CD14-positive monocyte (primary cell): ENCODE measurements around the gene ACSM5. TPM values are rescaled to one million over a fixed set of nuclear protein-coding genes. Genes with fewer than 3 reads are reported as not detected.

ENCODE experiments used
- DNase-seq, 3 donors: peaks; one replicate each; pipeline ENCODE4 v3.0.0-alpha.2; 2011 to 2022
- H2AFZ ChIP-seq: 2 replicates; pipeline ENCODE4 v1.6.0; 2012; ENCODE audit warnings: mild to moderate bottlenecking, low read depth, low read length, inconsistent platforms; ENCODE audit not compliant: insufficient read depth, poor library complexity, severe bottlenecking
- H3K27ac ChIP-seq, 2 donors: 1 replicate in 1 of 2; 2 replicates in 1 of 2; pipeline ENCODE4 v1.5.1; 2012 to 2013; ENCODE audit warnings: low read length in 2 of 2, control low read depth in 1 of 2, inconsistent platforms in 1 of 2, low read depth in 1 of 2, mild to moderate bottlenecking in 1 of 2
- H3K27me3 ChIP-seq, 2 donors: one replicate each; pipeline versions ENCODE4 v1.6.0 to v1.6.1; 2011 to 2013; ENCODE audit warnings: low read length in 2 of 2; ENCODE audit not compliant: control insufficient read depth in 2 of 2, insufficient read depth in 2 of 2
- H3K36me3 ChIP-seq, 2 donors: replicated peaks in 1 of 2; 1 replicate in 1 of 2; 2 replicates in 1 of 2; pipeline versions ENCODE4 v1.5.1 to v1.6.1; 2012 to 2013; ENCODE audit warnings: low read length in 2 of 2, control low read depth in 1 of 2, inconsistent platforms in 1 of 2, mild to moderate bottlenecking in 1 of 2; ENCODE audit not compliant: insufficient read depth in 2 of 2, control insufficient read depth in 1 of 2
- H3K4me1 ChIP-seq, 2 donors: 1 replicate in 1 of 2; 2 replicates in 1 of 2; pipeline versions ENCODE4 v1.5.1 to v1.6.1; 2012 to 2013; ENCODE audit warnings: low read length in 2 of 2, control low read depth in 1 of 2, inconsistent platforms in 1 of 2, mild to moderate bottlenecking in 1 of 2, moderate library complexity in 1 of 2; ENCODE audit not compliant: insufficient read depth in 2 of 2, control insufficient read depth in 1 of 2
- H3K4me2 ChIP-seq: replicated peaks from 2 replicates; pipeline ENCODE3; 2012; ENCODE audit warnings: low read length, moderate library complexity, mild to moderate bottlenecking; ENCODE audit not compliant: poor library complexity, severe bottlenecking; ENCODE audit errors: extremely low read depth
- H3K4me3 ChIP-seq, 3 experiments: fragments of 200-600 bp in 1 of 3; sonication (generic) in 1 of 3; replicated peaks in 1 of 3; 1 replicate in 2 of 3; 2 replicates in 1 of 3; pipeline ENCODE4 v1.5.1; 2011 to 2013; ENCODE audit warnings: low read length in 3 of 3, mild to moderate bottlenecking in 3 of 3, control low read depth in 2 of 3, low read depth in 2 of 3, inconsistent platforms in 1 of 3, moderate library complexity in 1 of 3
- H3K79me2 ChIP-seq: 2 replicates; pipeline ENCODE4 v1.6.0; 2012; ENCODE audit warnings: mild to moderate bottlenecking, control low read depth, inconsistent platforms, low read length, moderate library complexity; ENCODE audit not compliant: insufficient read depth
- H3K9ac ChIP-seq: 2 replicates; pipeline ENCODE4 v1.6.0; 2017; ENCODE audit warnings: low read length, mild to moderate bottlenecking; ENCODE audit not compliant: insufficient read depth, poor library complexity, severe bottlenecking
- H3K9me3 ChIP-seq, 2 donors: replicated peaks in 1 of 2; 1 replicate in 1 of 2; 2 replicates in 1 of 2; pipeline versions ENCODE4 v1.5.1 to v1.6.1; 2012 to 2013; ENCODE audit warnings: low read length in 2 of 2, control low read depth in 1 of 2; ENCODE audit not compliant: control insufficient read depth in 1 of 2, insufficient read depth in 1 of 2
- H4K20me1 ChIP-seq: 2 replicates; pipeline ENCODE4 v1.6.0; 2012; ENCODE audit warnings: mild to moderate bottlenecking, low read length, control low read depth, moderate library complexity; ENCODE audit not compliant: insufficient read depth
- H3K27ac Mint-ChIP-seq, 7 donors: one replicate each; pipeline ENCODE4 v1.8.0; 2020; ENCODE audit warnings: mild to moderate bottlenecking in 7 of 7, mixed read lengths in 7 of 7, moderate library complexity in 6 of 7, inconsistent platforms in 2 of 7
- H3K27me3 Mint-ChIP-seq, 3 donors: one replicate each; pipeline ENCODE4 v1.8.0; 2021 to 2022; ENCODE audit warnings: low read depth in 3 of 3, mild to moderate bottlenecking in 3 of 3, mixed read lengths in 3 of 3, moderate library complexity in 3 of 3, inconsistent platforms in 1 of 3
- H3K36me3 Mint-ChIP-seq, 2 donors: one replicate each; pipeline ENCODE4 v1.8.0; 2020; ENCODE audit warnings: mixed read lengths in 2 of 2, inconsistent platforms in 1 of 2, mild to moderate bottlenecking in 1 of 2
- H3K4me1 Mint-ChIP-seq: one replicate; pipeline ENCODE4 v1.8.0; 2020; ENCODE audit warnings: mild to moderate bottlenecking, mixed read lengths
- H3K4me3 Mint-ChIP-seq, 2 donors: one replicate each; pipeline ENCODE4 v1.8.0; 2020; ENCODE audit warnings: mild to moderate bottlenecking in 2 of 2, mixed read lengths in 2 of 2, moderate library complexity in 1 of 2
- H3K9me3 Mint-ChIP-seq, 7 donors: one replicate each; pipeline ENCODE4 v1.8.0; 2020 to 2022; ENCODE audit warnings: mixed read lengths in 7 of 7, mild to moderate bottlenecking in 6 of 7, moderate library complexity in 6 of 7, inconsistent platforms in 2 of 7
- WGBS: methylation state at CpG from one replicate; pipeline ENCODE4 v1.1.5; 2013; ENCODE audit warnings: missing lambda C conversion rate; ENCODE audit not compliant: insufficient coverage; 5-methylcytosine and 5-hydroxymethylcytosine counted together
- intact Hi-C, 2 donors: fragments of 100-400 bp; cut with micrococcal nuclease; formaldehyde crosslinking; loops; one replicate each; pipeline versions ENCODE4 v1.15.0 to v1.15.1; 2023
- polyA plus RNA-seq, 3 donors: library from polyadenylated mRNA; depleted of rRNA in 1 of 3; unstranded in 2 of 3; stranded (reverse) in 1 of 3; fragments of 300-500 nt in 2 of 3; fragments of >200 nt in 1 of 3; fragmentation: Illumina TruSeq in 2 of 3; gene quantifications; 1 replicate in 2 of 3; 2 replicates in 1 of 3; pipeline ENCODE4 v1.2.3, GENCODE V29; 2012 to 2021
- TF ChIP-seq, protein P1 (sequence below): fragments of 200-600 bp; IDR thresholded peaks from one replicate; pipeline ENCODE4 v1.8.0; 2022; ENCODE audit warnings: antibody characterized with exemption, mild to moderate bottlenecking

Gene ACSM5
- polyA plus RNA-seq, 3 donors: 0.05 to 0.33 (median 0.24) TPM

DNA sequence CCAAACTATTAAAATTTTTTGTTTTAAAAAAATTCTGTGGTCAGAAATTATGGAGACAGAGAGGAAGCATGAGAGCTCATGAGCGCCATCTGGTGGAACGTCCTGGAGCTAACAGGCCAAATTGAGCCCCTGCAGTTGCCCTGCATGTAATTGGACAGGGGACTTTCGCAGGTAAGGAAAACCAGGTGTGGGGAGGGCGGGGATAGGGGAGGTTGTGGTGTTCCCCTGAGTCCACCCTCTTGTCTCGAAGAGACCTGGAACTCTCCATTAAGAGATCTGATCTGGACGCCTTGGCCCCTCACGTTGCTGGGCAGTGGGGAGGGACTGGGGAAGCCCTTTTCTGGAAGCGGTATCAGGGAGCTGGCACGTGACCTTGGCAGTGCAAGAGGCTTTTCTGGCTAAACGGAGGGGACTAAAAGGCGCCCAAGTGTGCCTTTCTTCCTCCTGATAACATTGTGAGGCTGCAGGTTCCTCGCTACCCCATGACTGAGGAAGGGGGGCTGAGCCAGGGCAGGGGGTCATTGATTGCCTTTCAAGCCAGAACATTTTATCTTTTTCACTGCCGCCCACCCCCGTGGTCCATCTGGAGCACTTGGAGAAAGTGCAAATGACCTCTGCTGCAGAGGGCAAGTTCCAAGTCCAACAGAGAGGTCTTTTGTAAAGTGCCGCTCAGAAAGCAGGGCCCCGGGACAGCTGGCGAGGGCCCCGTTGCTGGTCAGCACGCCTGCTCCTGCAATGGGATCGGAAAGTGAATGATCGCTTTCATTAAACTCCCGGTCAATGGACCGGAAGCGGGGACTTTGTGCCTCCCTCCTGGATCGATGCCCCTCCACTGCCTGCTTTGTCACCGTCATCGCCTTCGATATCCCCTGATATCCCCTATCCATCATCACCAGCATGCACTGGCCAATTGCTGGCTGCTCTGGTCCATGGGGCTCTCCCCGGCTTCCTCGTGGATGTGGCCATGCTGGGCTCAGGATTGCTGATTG, 23.2 kb upstream of the ACSM5 start:
- Histone ChIP-seq H2AFZ (no peak overlapping the region), H3K4me1 (no peaks in the 10 kb centered on the region), H3K36me3 (no peaks in the 10 kb centered on the region), H3K4me2 (no peak overlapping the region), H3K79me2 (no peaks in the 10 kb centered on the region), H4K20me1 (no peaks in the 10 kb centered on the region), H3K4me3 (no peak overlapping the region), H3K9ac (no peak overlapping the region), H3K27ac (no peak overlapping the region), H3K9me3 (no peaks in the 10 kb centered on the region), H3K27me3 (no peaks in the 10 kb centered on the region)
- TF ChIP-seq, protein P1, sequence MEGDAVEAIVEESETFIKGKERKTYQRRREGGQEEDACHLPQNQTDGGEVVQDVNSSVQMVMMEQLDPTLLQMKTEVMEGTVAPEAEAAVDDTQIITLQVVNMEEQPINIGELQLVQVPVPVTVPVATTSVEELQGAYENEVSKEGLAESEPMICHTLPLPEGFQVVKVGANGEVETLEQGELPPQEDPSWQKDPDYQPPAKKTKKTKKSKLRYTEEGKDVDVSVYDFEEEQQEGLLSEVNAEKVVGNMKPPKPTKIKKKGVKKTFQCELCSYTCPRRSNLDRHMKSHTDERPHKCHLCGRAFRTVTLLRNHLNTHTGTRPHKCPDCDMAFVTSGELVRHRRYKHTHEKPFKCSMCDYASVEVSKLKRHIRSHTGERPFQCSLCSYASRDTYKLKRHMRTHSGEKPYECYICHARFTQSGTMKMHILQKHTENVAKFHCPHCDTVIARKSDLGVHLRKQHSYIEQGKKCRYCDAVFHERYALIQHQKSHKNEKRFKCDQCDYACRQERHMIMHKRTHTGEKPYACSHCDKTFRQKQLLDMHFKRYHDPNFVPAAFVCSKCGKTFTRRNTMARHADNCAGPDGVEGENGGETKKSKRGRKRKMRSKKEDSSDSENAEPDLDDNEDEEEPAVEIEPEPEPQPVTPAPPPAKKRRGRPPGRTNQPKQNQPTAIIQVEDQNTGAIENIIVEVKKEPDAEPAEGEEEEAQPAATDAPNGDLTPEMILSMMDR: peak; percentile 94
- 30% methylated on average over 29 of the region's 30 CpGs for WGBS
- Mint-ChIP-seq H3K4me3 (peak overlapping the region in 1 of 2 donors; percentile 43), H3K27me3 (peaks cover 9 to 29% (median 14%) of the 10 kb centered on the region in 3 donors), H3K4me1 (no peaks in the 10 kb centered on the region), H3K9me3 (no peaks in the 10 kb centered on the region), H3K27ac (no peak overlapping the region), H3K36me3 (no peaks in the 10 kb centered on the region)
- intact Hi-C loops: loop anchor here (2.0 to 10.0 kb wide), 2 partner anchors 19 to 481 kb away; partner anchors contain the start of gene PDILT (in 1 of the 2)
- peak; percentile 32 to 51 (median 49) for DNase-seq

DNA sequence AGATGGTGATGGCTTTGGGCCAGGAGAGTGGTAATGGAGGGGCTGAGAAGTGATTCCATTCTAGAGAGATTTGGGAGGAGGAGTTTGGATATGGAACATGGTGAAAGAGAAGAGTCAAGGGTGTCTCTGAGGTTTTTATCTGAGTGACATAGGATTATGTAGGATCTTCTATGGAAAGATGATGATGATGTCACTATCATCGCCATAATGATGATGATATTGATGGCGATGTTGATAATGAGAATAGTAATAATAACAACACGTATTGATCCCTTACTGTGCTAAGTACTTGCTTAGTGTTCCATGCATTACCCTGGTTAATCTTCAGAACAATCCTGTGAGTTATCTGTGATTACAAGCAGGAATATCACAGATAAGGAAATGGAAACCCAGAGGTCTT, 21.4 kb upstream of the ACSM5 start:
- intact Hi-C loops: loop anchor here (10.0 kb wide), 1 partner anchor 483 kb away; no protein-coding TSS in a partner anchor
- Histone ChIP-seq H3K4me1 (no peaks in the 10 kb centered on the region), H3K27ac (no peak overlapping the region), H2AFZ (no peak overlapping the region), H3K9ac (no peak overlapping the region), H3K9me3 (no peaks in the 10 kb centered on the region), H3K4me2 (no peak overlapping the region), H4K20me1 (no peaks in the 10 kb centered on the region), H3K79me2 (no peaks in the 10 kb centered on the region), H3K36me3 (no peaks in the 10 kb centered on the region), H3K27me3 (no peaks in the 10 kb centered on the region), H3K4me3 (no peak overlapping the region)
- Mint-ChIP-seq H3K9me3 (no peaks in the 10 kb centered on the region), H3K27me3 (peaks cover 9 to 24% (median 14%) of the 10 kb centered on the region in 3 donors), H3K27ac (no peak overlapping the region), H3K4me3 (no peak overlapping the region), H3K4me1 (no peaks in the 10 kb centered on the region), H3K36me3 (no peaks in the 10 kb centered on the region)
- TF ChIP-seq, protein P1: no peak
- DNase-seq: no peak
- no CpG with 5 or more reads among the region's 3 CpGs for whole genome bisulfite sequencing
